K562 (cell line): ENCODE measurements around the gene VPS33A.
A peak's percentile ranks its signal among the peaks of the same experiment; 100 is the strongest.

Source experiments
- ATF1 ChIP-seq, 2 experiments: fragments of 450-650 bp in 1 of 2; IDR thresholded peaks; 2 replicates each; pipeline ENCODE4 v1.6.1; 2016; ENCODE audit warnings: missing compliant biosample characterization in 1 of 2, missing genetic modification characterization in 1 of 2
- CBX2 ChIP-seq: fragments of 200-600 bp; sonication (generic); IDR thresholded peaks from one replicate; pipeline ENCODE4 v1.6.1; 2012; ENCODE audit warnings: mild to moderate bottlenecking, low read length, inconsistent platforms; ENCODE audit not compliant: insufficient read depth, poor library complexity, severe bottlenecking
- FOXA1 ChIP-seq: fragments of 450-650 bp; IDR thresholded peaks from 2 replicates; pipeline ENCODE4 v1.6.1; 2016; ENCODE audit warnings: mild to moderate bottlenecking, borderline replicate concordance
- HCFC1 ChIP-seq: IDR thresholded peaks from 2 replicates; pipeline ENCODE4 v1.6.1; 2012; ENCODE audit warnings: low read depth, low read length, improper control_type of control experiment
- POLR2A ChIP-seq: fragments of 450-650 bp; conservative IDR thresholded peaks from 2 replicates; pipeline ENCODE4 v1.6.1; 2016
- POLR2AphosphoS5 ChIP-seq: IDR thresholded peaks from 2 replicates; pipeline ENCODE4 v1.6.1; 2011; ENCODE audit warnings: mild to moderate bottlenecking, low read depth, low read length, moderate library complexity; ENCODE audit not compliant: control insufficient read depth, insufficient read depth
- RAD21 ChIP-seq, 2 experiments: fragments of 250-450 bp in 1 of 2; fragments of 450-650 bp in 1 of 2; sonication (Bioruptor Pico) in 1 of 2; formaldehyde crosslinking in 1 of 2; IDR thresholded peaks in 1 of 2; conservative IDR thresholded peaks in 1 of 2; 2 replicates each; pipeline versions ENCODE4 v1.4.0 to v1.8.0; 2020 to 2022; ENCODE audit warnings: mild to moderate bottlenecking in 2 of 2, moderate library complexity in 1 of 2
- ZNF232 ChIP-seq: sonication (generic); formaldehyde crosslinking; IDR thresholded peaks from 2 replicates; pipeline ENCODE4 v1.8.0; 2022; ENCODE audit warnings: mild to moderate bottlenecking, missing genetic modification reagents
- ZNF316 ChIP-seq: fragments of 450-650 bp; IDR thresholded peaks from 2 replicates; pipeline ENCODE4 v1.6.1; 2016
- TF ChIP-seq, protein P1 (sequence below): sonication (generic); formaldehyde crosslinking; IDR thresholded peaks from 2 replicates; pipeline ENCODE4 v1.8.0; 2022; ENCODE audit warnings: missing genetic modification reagents, mild to moderate bottlenecking, borderline replicate concordance
- TF ChIP-seq, protein P2 (sequence below), 3 experiments: IDR thresholded peaks in 2 of 3; conservative IDR thresholded peaks in 1 of 3; 2 replicates each; pipeline ENCODE4 v1.5.1; 2011 to 2012; ENCODE audit warnings: low read length in 3 of 3, mild to moderate bottlenecking in 3 of 3, control low read depth in 2 of 3, improper control_type of control experiment in 1 of 3, inconsistent platforms in 1 of 3, low read depth in 1 of 3, mixed read lengths in 1 of 3, moderate library complexity in 1 of 3; ENCODE audit not compliant: insufficient read depth in 2 of 3
- TF ChIP-seq, protein P3 (sequence below): sonication (generic); formaldehyde crosslinking; IDR thresholded peaks from 2 replicates; pipeline ENCODE4 v1.5.0; 2020; ENCODE audit warnings: missing genetic modification reagents
- TF ChIP-seq, protein P4 (sequence below): sonication (generic); formaldehyde crosslinking; IDR thresholded peaks from 2 replicates; pipeline ENCODE4 v1.9.0; 2022; ENCODE audit warnings: mild to moderate bottlenecking, missing genetic modification reagents
- TF ChIP-seq, protein P5 (sequence below): sonication (generic); formaldehyde crosslinking; IDR thresholded peaks from 2 replicates; pipeline ENCODE4 v1.9.0; 2022; ENCODE audit warnings: mild to moderate bottlenecking, missing genetic modification reagents

DNA sequence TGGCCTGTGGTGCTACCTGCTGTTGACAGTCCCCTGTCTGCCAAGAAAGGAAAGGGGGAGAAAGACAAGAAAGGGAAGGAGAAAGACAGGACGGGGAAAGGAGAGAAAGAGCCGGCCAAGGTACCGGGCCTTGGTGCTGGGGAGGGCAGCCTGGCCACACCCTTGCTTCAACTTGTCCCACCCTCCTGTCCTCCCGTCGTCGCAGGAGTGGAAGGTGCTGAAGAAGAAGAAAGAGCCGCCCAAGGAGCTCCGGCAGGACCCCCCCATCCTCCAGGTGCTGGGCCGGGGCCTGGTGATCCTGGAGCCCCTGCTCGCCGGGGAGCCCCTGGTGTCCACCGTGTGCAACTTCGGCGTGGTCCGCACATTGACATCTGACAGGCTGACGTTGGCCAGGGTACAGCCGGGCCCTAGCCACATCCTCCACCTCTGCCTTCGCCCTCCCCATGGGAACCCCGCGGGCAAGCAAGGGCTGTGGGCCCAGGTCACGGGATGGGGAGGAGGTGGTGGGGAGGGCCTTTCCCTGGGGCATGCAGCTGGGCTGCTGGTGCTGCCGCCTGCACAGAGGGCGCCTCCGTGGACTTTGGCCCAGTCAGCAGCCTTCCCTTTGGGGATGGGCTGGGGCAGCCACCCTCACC, 65.6 kb downstream of the VPS33A start:
- TF ChIP-seq POLR2A (no peak), FOXA1 (no peak), ZNF316 (no peak), CBX2 (no peak), ATF1 (CRISPR knock-in tag; IDR thresholded peaks at IDR 0.05) (no peak), ATF1 (tag; IDR thresholded peaks at IDR 0.05) (no peak), RAD21 (CRISPR knock-in tag; conservative IDR thresholded peaks at IDR 0.05 in 1 of 2, IDR thresholded peaks at IDR 0.05 in 1 of 2) (no peak), HCFC1 (no peak), ZNF232 (CRISPR knock-in tag) (no peak), POLR2AphosphoS5 (no peak)
- TF ChIP-seq, protein P1, sequence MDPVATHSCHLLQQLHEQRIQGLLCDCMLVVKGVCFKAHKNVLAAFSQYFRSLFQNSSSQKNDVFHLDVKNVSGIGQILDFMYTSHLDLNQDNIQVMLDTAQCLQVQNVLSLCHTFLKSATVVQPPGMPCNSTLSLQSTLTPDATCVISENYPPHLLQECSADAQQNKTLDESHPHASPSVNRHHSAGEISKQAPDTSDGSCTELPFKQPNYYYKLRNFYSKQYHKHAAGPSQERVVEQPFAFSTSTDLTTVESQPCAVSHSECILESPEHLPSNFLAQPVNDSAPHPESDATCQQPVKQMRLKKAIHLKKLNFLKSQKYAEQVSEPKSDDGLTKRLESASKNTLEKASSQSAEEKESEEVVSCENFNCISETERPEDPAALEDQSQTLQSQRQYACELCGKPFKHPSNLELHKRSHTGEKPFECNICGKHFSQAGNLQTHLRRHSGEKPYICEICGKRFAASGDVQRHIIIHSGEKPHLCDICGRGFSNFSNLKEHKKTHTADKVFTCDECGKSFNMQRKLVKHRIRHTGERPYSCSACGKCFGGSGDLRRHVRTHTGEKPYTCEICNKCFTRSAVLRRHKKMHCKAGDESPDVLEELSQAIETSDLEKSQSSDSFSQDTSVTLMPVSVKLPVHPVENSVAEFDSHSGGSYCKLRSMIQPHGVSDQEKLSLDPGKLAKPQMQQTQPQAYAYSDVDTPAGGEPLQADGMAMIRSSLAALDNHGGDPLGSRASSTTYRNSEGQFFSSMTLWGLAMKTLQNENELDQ (CRISPR knock-in tag) = no peak
- TF ChIP-seq, protein P2, sequence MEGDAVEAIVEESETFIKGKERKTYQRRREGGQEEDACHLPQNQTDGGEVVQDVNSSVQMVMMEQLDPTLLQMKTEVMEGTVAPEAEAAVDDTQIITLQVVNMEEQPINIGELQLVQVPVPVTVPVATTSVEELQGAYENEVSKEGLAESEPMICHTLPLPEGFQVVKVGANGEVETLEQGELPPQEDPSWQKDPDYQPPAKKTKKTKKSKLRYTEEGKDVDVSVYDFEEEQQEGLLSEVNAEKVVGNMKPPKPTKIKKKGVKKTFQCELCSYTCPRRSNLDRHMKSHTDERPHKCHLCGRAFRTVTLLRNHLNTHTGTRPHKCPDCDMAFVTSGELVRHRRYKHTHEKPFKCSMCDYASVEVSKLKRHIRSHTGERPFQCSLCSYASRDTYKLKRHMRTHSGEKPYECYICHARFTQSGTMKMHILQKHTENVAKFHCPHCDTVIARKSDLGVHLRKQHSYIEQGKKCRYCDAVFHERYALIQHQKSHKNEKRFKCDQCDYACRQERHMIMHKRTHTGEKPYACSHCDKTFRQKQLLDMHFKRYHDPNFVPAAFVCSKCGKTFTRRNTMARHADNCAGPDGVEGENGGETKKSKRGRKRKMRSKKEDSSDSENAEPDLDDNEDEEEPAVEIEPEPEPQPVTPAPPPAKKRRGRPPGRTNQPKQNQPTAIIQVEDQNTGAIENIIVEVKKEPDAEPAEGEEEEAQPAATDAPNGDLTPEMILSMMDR (IDR thresholded peaks at IDR 0.05 in 2 of 3, conservative IDR thresholded peaks at IDR 0.05 in 1 of 3; ENCODE audit: insufficient read depth in 2 of 3, low read depth in 1 of 3, low read length in 3 of 3) = peak in 1 of 3 experiments; percentile 20; a peak in 4 of 6 replicates
- TF ChIP-seq, protein P3, sequence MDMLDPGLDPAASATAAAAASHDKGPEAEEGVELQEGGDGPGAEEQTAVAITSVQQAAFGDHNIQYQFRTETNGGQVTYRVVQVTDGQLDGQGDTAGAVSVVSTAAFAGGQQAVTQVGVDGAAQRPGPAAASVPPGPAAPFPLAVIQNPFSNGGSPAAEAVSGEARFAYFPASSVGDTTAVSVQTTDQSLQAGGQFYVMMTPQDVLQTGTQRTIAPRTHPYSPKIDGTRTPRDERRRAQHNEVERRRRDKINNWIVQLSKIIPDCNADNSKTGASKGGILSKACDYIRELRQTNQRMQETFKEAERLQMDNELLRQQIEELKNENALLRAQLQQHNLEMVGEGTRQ = no peak
- TF ChIP-seq, protein P4, sequence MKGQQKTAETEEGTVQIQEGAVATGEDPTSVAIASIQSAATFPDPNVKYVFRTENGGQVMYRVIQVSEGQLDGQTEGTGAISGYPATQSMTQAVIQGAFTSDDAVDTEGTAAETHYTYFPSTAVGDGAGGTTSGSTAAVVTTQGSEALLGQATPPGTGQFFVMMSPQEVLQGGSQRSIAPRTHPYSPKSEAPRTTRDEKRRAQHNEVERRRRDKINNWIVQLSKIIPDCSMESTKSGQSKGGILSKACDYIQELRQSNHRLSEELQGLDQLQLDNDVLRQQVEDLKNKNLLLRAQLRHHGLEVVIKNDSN = no peak
- TF ChIP-seq, protein P5, sequence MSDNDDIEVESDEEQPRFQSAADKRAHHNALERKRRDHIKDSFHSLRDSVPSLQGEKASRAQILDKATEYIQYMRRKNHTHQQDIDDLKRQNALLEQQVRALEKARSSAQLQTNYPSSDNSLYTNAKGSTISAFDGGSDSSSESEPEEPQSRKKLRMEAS (CRISPR knock-in tag) = no peak
